GM12872 (cell line): Measurements from ENCODE around the gene FGD6.

Experiments used
- TF ChIP-seq, protein P1 (sequence below): IDR thresholded peaks from 3 replicates; pipeline ENCODE4 v1.5.1; 2011; ENCODE audit warnings: low read depth, mild to moderate bottlenecking, low read length, moderate library complexity; ENCODE audit not compliant: insufficient read depth

Gene FGD6

DNA sequence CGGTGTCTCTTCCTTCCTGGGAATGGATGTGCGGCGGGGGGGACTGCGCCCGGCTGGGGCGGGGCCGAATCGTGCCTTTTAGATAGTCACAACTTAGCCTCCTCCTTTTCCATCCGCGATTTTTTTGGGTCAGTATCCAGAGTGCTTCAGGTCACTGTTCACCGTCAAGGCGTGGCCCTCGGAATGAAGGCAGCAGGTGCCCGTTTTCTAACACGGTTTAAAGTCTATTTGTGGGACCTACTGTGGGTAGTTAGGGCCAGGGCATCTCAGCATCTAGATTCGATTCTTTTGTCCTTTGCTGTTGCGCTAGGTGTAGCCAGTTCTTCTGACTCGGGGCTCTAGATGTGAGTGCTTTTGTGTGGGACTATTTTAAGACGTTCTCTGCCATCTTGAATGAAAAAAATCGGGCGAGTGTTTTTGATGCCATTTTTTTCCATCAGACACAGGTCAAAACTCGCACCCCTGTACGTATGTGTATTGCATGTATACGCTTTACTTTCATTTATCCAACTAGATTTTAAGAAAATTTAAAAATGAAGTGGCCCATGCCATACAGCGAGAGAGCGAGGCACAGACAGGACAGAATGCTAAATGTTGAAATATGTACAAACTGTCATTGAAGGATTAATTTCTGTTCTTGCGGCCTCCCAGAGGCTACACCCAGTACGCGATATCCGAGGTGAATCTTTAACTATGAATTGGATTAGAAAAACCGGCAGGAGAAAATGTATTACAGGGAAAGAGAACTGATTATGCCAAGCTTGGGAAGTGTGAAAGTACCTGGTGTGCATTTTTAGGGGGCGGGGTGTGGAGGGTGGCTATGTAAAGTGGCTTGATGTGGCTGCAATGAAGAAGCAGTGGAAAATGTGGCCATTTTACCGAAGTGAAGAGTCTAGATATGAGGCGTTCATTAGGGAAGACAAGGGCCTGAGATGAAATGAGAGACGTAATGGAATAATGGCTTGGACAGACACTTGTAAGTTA is 1.2 kb upstream of the FGD6 start:
- TF ChIP-seq, protein P1, sequence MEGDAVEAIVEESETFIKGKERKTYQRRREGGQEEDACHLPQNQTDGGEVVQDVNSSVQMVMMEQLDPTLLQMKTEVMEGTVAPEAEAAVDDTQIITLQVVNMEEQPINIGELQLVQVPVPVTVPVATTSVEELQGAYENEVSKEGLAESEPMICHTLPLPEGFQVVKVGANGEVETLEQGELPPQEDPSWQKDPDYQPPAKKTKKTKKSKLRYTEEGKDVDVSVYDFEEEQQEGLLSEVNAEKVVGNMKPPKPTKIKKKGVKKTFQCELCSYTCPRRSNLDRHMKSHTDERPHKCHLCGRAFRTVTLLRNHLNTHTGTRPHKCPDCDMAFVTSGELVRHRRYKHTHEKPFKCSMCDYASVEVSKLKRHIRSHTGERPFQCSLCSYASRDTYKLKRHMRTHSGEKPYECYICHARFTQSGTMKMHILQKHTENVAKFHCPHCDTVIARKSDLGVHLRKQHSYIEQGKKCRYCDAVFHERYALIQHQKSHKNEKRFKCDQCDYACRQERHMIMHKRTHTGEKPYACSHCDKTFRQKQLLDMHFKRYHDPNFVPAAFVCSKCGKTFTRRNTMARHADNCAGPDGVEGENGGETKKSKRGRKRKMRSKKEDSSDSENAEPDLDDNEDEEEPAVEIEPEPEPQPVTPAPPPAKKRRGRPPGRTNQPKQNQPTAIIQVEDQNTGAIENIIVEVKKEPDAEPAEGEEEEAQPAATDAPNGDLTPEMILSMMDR, result no peak

DNA sequence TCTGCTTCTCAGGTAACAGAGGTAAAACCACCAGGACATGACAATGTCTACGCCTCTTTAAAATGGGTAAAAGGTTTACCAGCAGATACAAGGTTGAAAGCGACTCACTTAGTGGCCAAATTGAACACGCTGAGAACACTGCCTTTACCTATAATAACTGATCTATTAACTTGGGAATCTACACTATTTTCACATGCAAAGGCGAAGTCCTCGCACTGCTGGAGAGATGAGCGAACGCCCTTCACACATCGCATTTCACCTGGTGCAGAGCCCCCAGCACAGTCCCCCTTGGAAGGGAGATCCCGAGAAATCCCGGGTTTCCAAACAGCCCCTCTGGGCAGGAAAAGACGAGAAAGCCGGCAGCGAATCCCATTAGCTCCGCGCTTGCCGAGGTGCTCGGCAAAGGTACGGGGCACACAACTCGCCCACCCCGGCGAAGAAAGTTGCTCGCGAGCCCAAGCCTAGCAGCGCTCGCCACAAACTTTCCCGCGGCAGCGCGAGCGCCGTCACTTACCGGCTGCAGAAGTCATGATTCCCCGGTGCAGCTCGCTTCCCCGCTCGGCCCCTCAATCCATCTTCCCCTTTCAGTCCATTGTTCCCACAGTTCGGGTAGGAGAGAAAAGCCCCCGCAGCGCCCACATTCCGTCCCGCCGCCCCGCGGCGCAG is 423 bp downstream of the FGD6 start:
- TF ChIP-seq, protein P1, result no peak

DNA sequence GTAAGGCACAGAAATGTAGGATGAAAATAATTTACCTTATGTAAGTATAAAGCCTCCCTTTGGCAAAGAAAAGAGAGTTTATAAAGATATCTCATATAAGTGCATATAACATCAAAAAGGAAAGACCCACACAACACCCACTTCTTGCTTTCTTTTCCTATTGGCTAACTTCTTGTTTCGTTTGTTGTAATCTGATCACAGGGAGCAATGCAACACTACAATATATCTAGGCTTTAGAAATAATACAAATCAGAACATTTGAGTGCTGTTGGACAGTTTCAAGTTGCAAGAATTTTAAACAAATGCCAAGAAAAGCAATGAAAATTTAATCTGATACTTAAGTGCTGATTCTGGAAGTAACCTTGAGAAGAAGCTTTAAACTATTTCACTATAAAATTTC is 1.3 kb downstream of the FGD6 start:
- TF ChIP-seq, protein P1, result no peak

DNA sequence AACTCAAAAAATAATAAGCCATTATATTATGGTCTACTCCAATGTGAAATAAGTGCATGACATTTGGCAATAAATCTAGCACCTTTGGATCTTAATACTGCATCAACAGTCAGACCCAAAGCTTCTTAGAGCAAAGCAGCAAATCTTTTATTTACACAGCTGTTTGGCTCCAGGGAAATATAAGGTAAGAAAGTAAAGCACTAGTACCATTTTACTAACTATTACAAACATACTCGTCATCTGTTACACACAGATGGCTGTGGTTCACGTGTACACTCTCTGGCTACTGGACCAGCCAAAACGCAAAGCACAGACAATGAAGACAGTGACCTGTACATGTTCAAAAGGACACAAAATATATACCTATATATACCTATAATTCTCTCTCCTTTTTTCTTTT is 2.8 kb downstream of the FGD6 start:
- TF ChIP-seq, protein P1, result no peak

DNA sequence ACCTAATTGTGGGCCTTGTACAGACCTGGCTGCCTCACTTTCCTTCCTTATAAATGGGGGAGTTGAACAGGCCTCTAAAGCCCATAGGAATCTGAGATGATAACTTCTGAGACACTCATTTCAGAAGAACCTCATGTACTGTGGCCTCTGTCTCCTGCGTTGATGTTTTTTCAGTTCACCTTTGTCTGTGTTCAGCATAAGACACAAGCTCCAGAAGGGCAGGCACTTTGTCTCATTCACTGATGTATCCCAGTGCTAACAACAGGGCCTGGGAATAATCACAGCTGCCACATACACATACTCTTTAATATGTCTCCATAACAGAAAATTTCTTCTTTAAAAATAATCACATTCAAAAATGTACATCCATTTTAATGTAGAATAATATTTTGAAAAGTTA is 3.3 kb downstream of the FGD6 start:
- TF ChIP-seq, protein P1, result no peak

DNA sequence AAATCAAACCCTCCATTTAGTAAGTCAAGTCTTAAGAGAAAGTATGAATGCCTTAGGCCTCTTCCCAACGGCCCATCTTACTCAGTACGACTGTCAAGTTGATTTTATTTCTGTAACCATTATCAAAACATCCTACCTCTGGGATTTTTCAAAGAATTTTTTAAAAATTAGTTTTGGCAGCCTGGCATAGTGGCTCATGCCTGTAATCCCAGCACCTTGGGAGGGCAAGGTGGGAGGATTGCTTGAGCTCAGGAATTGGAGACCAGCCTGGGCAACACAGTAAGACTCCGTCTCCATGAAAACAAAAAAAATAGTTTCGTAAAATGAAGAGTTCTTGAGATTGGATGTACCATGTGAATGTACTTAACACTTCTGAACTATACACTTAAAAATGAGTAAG is 4.1 kb downstream of the FGD6 start:
- TF ChIP-seq, protein P1, result no peak

DNA sequence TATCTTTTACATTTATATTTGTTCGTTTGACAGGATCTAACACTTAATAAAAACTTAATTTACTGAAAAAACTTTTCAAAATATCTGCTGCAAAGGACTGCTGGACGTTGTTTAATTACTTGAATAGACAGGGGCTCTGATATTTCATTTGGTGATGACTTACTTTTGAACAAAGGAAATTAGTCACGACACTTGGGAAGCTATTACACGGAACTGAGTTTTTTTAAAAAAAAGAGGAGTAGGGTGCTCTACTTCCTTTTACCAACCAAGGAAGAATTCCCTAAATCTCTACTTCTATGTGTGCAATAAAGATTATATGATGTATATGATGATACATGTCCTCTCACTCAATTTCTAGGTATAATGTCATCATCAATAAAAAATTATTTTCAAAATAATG is 4.7 kb downstream of the FGD6 start:
- TF ChIP-seq, protein P1, result no peak
